ENCODE data around the gene KAZN. TPM values are rescaled to one million over a fixed set of nuclear protein-coding genes. Genes with fewer than 3 reads are reported as not detected.

The KAZN gene
- polyA plus RNA-seq, 1 donor from 2014 or later = 20.6 TPM

DNA sequence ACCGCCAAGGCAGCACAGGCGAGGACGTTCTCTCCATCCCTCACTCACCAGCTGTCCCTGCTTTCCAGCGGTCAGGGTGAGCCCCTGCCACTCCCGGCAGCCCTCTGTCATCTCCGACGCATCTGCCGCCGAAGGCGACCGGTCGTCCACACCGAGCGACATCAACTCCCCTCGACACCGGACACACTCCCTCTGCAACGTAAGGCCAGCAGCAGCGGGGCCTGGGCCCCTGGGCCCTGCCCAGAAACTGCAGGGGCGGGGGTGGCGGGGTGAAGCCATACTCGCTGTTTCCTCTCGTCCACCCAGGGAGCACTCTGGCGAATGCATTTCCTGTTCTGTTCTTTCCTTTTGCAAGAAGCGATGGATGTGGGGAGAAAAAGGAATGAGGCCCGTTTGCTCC lies 461.6 kb downstream of the KAZN start:
- H3K36me3 ChIP-seq (ENCODE audit: insufficient read depth, low read length) = peaks cover 6% of the 10 kb centered on the region
- H3F3A ChIP-seq (ENCODE audit: insufficient read depth, low read length, poor library complexity, severe bottlenecking) = no peaks in the 10 kb centered on the region

GRCh38 chr1:15062479-15063099 lies 464.1 kb downstream of the KAZN start:
- H3K9me3 ChIP-seq (ENCODE audit: low read length) = no peaks in the 10 kb centered on the region
- H3K79me2 ChIP-seq (replicated peaks; ENCODE audit: insufficient read depth, low read length) = no peaks in the 10 kb centered on the region
- H3F3A ChIP-seq (ENCODE audit: insufficient read depth, low read length, poor library complexity, severe bottlenecking) = no peaks in the 10 kb centered on the region
- no peak overlapping the region for H3K27ac ChIP-seq (ENCODE audit: low read length)
- H3K4me2 ChIP-seq (ENCODE audit: low read length) = no peak overlapping the region
- TF ChIP-seq EP300 (conservative IDR thresholded peaks at IDR 0.05; ENCODE audit: poor library complexity, severe bottlenecking) (no peak), CTCF (IDR thresholded peaks at IDR 0.05; ENCODE audit: poor library complexity, severe bottlenecking) (peak; percentile 49)
- H4K20me1 ChIP-seq (ENCODE audit: insufficient read depth) = no peaks in the 10 kb centered on the region
- no peak overlapping the region for H2AFZ ChIP-seq (ENCODE audit: low read depth, low read length)
- H3K9ac ChIP-seq (ENCODE audit: low read length) = no peak overlapping the region
- H3K27me3 ChIP-seq (ENCODE audit: insufficient read depth, low read depth, low read length) = no peaks in the 10 kb centered on the region
- no peaks in the 10 kb centered on the region for H3K9me2 ChIP-seq (ENCODE audit: insufficient read depth, low read length)
- peaks cover 6% of the 10 kb centered on the region for H3K36me3 ChIP-seq (ENCODE audit: insufficient read depth, low read length)
- no peak overlapping the region for H3K4me3 ChIP-seq (ENCODE audit: low read length)

More for the DNA sequence above, 461.6 kb downstream of the KAZN start:
- Histone ChIP-seq H2AFZ (ENCODE audit: low read depth, low read length) (no peak overlapping the region), H3K79me2 (replicated peaks; ENCODE audit: insufficient read depth, low read length) (no peaks in the 10 kb centered on the region), H3K4me3 (ENCODE audit: low read length) (no peak overlapping the region), H3K27me3 (ENCODE audit: insufficient read depth, low read depth, low read length) (no peaks in the 10 kb centered on the region), H3K9me3 (ENCODE audit: low read length) (no peaks in the 10 kb centered on the region), H3K9ac (ENCODE audit: low read length) (no peak overlapping the region), H3K27ac (ENCODE audit: low read length) (no peak overlapping the region), H3K4me2 (ENCODE audit: low read length) (no peak overlapping the region), H4K20me1 (ENCODE audit: insufficient read depth) (no peaks in the 10 kb centered on the region), H3K9me2 (ENCODE audit: insufficient read depth, low read length) (no peaks in the 10 kb centered on the region)
- TF ChIP-seq POLR2AphosphoS5 (IDR thresholded peaks at IDR 0.05) = no peak
- TF ChIP-seq CTCF (IDR thresholded peaks at IDR 0.05; ENCODE audit: poor library complexity, severe bottlenecking) = no peak
- TF ChIP-seq MXI1 (conservative IDR thresholded peaks at IDR 0.05; ENCODE audit: poor library complexity, severe bottlenecking) = no peak
- TF ChIP-seq TAF1 (IDR thresholded peaks at IDR 0.05; ENCODE audit: low read depth) = no peak
- TF ChIP-seq EP300 (conservative IDR thresholded peaks at IDR 0.05; ENCODE audit: poor library complexity, severe bottlenecking) = no peak
- no peak for TF ChIP-seq EZH2 (IDR thresholded peaks at IDR 0.05; ENCODE audit: borderline replicate concordance, insufficient read depth, low read length, poor library complexity, severe bottlenecking)
- TF ChIP-seq, protein P1, sequence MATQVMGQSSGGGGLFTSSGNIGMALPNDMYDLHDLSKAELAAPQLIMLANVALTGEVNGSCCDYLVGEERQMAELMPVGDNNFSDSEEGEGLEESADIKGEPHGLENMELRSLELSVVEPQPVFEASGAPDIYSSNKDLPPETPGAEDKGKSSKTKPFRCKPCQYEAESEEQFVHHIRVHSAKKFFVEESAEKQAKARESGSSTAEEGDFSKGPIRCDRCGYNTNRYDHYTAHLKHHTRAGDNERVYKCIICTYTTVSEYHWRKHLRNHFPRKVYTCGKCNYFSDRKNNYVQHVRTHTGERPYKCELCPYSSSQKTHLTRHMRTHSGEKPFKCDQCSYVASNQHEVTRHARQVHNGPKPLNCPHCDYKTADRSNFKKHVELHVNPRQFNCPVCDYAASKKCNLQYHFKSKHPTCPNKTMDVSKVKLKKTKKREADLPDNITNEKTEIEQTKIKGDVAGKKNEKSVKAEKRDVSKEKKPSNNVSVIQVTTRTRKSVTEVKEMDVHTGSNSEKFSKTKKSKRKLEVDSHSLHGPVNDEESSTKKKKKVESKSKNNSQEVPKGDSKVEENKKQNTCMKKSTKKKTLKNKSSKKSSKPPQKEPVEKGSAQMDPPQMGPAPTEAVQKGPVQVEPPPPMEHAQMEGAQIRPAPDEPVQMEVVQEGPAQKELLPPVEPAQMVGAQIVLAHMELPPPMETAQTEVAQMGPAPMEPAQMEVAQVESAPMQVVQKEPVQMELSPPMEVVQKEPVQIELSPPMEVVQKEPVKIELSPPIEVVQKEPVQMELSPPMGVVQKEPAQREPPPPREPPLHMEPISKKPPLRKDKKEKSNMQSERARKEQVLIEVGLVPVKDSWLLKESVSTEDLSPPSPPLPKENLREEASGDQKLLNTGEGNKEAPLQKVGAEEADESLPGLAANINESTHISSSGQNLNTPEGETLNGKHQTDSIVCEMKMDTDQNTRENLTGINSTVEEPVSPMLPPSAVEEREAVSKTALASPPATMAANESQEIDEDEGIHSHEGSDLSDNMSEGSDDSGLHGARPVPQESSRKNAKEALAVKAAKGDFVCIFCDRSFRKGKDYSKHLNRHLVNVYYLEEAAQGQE (IDR thresholded peaks at IDR 0.05; ENCODE audit: borderline replicate concordance) = no peak
- no peak for TF ChIP-seq SMC3 (conservative IDR thresholded peaks at IDR 0.05; ENCODE audit: poor library complexity)
- TF ChIP-seq RAD21 (conservative IDR thresholded peaks at IDR 0.05) = no peak
